Dedifferentiated amniotic fluid mesenchymal stem cell (primary cell): ENCODE results near the gene CST5.

Source experiments
- DNase-seq: peaks from one replicate; pipeline ENCODE4 v3.0.0-alpha.2; 2016; ENCODE audit errors: extremely low spot score

CST5 gene

DNA sequence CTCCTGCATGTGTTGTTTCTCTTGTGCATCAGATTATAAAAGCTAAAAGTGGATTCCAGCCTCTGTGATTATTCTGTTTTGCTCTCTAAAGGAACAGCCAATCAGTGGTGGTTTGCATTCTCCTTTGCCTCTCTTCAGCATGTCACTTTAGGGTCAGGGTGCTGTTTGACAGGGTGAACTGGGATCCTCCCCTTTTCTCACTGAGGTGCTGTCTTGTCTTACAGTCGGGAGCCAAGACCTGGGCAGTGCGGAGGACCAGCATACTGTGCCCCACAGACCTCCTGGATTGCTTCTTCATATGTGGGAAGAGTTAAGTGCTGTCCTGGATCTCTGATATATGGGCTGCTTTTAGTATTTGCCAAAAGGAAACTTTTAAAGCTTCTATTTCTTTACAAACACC, 37.9 kb downstream of the CST5 start:
- DNase-seq, result no peak

- DNase-seq, result no peak
These were observed 43.8 kb downstream of the CST5 start for GRCh38 chr20:23835716-23836115.

DNA sequence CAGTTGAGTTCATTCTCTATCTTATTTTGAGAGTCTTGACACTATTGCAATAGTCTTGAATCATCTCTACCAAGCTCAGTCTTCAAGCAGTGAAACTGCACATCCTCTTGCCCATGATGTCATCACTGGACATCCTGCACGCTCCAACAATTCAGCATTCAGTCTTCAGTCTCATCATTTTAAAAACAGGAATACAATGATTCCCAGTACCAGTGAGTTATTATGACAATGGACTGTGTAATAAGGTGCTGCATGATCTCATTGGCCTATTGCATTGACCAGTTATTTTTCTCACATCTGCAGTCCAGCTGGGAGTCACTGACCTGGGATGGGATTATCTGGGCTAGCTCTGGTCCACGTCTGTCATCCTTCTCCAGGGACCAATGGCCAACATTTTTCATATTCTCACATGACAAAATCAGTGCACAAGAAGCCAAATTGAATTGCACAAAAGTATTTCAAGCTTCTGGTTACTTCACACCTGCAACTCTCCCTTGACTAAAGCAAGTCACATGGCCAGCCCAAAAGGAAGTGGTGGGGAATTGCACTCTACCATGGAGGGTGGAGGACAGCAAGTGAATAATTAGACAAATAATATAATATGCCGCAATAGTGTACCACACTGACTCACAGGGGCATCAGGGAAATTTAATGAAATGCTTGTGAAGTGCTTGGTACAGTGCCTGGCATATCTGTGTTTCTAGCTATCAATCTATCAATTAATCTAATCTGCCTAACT, 46.6 kb downstream of the CST5 start:
- DNase-seq, result no peak

DNA sequence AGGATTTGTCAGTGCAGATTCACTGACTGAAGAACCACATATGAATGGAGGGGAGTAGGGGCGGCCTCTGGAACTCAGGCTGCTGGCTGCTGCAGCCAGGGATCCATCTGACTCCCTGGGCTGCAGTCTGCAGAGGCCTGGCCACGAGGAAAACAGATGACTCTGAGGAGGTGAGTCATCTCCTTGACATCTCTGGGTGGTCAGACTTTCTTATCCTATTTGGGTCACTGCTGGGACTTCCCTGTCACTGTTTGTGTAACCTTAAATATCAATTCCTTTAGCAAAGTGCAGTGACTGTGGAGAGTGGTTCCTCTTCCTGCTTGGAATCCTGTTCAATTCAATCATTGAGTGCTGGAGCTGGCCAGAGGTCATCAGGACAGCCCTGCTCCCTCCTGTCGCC, 47.6 kb downstream of the CST5 start:
- peak; percentile 17 for DNase-seq

GRCh38 chr20:23826541-23827021, 53.0 kb downstream of the CST5 start, which contains the start of gene CST2:
Gene CST2, minus strand, starts transcription at chr20:23826729. Its CDS starts 69 bp downstream, at chr20:23826660.
- no peak for DNase-seq
